Inferior parietal cortex (tissue), 1 donor: ENCODE results near the gene PRKN.

Experiments used
- DNase-seq: peaks from one replicate; pipeline ENCODE4 v3.0.0-alpha.2; 2016; ENCODE audit errors: extremely low spot score

The PRKN gene

GRCh38 chr6:162063666-162064065 is 663.9 kb downstream of the PRKN start:
- DNase-seq: no peak

GRCh38 chr6:162058281-162058875 is 669.2 kb downstream of the PRKN start:
- no peak for DNase-seq

- no peak for DNase-seq
Measured at GRCh38 chr6:162056745-162057144, 670.8 kb downstream of the PRKN start.

- no peak for DNase-seq
Measured at GRCh38 chr6:162056061-162056460, 671.5 kb downstream of the PRKN start.

- DNase-seq: no peak
Measured at GRCh38 chr6:162055365-162055764, 672.2 kb downstream of the PRKN start.

GRCh38 chr6:162053084-162053483 is 674.5 kb downstream of the PRKN start:
- DNase-seq: no peak

GRCh38 chr6:162050579-162050978 is 677.0 kb downstream of the PRKN start:
- no peak for DNase-seq

GRCh38 chr6:162046324-162046723 is 681.2 kb downstream of the PRKN start:
- DNase-seq: no peak

- no peak for DNase-seq
Measured at GRCh38 chr6:162032620-162033019, 694.9 kb downstream of the PRKN start.

- DNase-seq: no peak
Measured at GRCh38 chr6:162029873-162030576, 697.5 kb downstream of the PRKN start.

GRCh38 chr6:162026843-162027242 is 700.7 kb downstream of the PRKN start:
- DNase-seq: no peak

GRCh38 chr6:162026031-162026430 is 701.5 kb downstream of the PRKN start:
- no peak for DNase-seq

GRCh38 chr6:162019349-162019748 is 708.2 kb downstream of the PRKN start:
- DNase-seq: no peak

- no peak for DNase-seq
Measured at GRCh38 chr6:162017536-162017935, 710.0 kb downstream of the PRKN start.

GRCh38 chr6:162014069-162014811 is 713.3 kb downstream of the PRKN start:
- DNase-seq: no peak

GRCh38 chr6:162005372-162005771 is 722.2 kb downstream of the PRKN start:
- no peak for DNase-seq

- DNase-seq: no peak
Measured at GRCh38 chr6:161996783-161997182, 730.8 kb downstream of the PRKN start.

- DNase-seq: no peak
Measured at GRCh38 chr6:161985876-161986423, 741.6 kb downstream of the PRKN start.

GRCh38 chr6:161984713-161985112 is 742.9 kb downstream of the PRKN start:
- DNase-seq: no peak

- DNase-seq: no peak
Measured at GRCh38 chr6:161976553-161976952, 751.0 kb downstream of the PRKN start.

- no peak for DNase-seq
Measured at GRCh38 chr6:161973064-161973463, 754.5 kb downstream of the PRKN start.

- no peak for DNase-seq
Measured at GRCh38 chr6:161971043-161971442, 756.5 kb downstream of the PRKN start.
